ENCODE data around the gene PODN.

DNA sequence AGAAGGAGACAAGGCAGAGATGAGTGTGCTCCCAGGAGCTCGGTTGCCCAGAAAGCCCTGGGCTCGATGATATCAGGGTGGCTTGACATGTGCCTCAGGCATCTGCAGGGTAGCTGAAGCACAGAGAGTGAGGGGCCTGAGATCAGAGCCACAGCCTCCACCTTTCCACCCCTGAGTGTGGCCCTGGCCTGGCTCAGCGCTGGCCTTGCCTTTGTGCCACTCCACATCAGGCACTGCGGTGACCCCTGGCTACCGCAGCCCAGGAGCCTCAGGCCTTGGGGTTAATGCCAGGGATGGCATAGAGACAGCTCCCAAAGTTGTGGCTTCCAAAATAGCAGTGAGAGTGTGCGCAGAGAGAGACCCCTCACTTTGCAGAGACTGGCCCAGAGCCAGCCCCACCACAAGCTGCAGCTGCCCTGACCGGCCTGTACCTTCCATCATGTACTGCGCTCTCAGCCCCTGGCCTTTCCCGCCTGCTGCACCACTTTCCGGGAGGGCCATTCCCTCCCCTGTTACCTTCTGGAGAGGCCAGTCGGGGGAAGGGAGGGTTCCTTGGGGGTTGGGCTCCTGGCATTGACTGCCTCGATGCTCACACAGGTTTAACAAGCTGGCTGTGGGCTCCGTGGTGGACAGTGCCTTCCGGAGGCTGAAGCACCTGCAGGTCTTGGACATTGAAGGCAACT is 19.5 kb downstream of the PODN start:
- TF ChIP-seq, protein P1, sequence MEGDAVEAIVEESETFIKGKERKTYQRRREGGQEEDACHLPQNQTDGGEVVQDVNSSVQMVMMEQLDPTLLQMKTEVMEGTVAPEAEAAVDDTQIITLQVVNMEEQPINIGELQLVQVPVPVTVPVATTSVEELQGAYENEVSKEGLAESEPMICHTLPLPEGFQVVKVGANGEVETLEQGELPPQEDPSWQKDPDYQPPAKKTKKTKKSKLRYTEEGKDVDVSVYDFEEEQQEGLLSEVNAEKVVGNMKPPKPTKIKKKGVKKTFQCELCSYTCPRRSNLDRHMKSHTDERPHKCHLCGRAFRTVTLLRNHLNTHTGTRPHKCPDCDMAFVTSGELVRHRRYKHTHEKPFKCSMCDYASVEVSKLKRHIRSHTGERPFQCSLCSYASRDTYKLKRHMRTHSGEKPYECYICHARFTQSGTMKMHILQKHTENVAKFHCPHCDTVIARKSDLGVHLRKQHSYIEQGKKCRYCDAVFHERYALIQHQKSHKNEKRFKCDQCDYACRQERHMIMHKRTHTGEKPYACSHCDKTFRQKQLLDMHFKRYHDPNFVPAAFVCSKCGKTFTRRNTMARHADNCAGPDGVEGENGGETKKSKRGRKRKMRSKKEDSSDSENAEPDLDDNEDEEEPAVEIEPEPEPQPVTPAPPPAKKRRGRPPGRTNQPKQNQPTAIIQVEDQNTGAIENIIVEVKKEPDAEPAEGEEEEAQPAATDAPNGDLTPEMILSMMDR (IDR thresholded peaks at IDR 0.05): no peak
- TF ChIP-seq POLR2A (IDR thresholded peaks at IDR 0.05): no peak

All from ovary (tissue), 3 donors.